Neural progenitor cell (in vitro differentiated cells): Measurements from ENCODE around the gene TMEM134. TPM values are rescaled to one million over a fixed set of nuclear protein-coding genes. Genes with fewer than 3 reads are reported as not detected.

Experiments used
- DNase-seq: peaks from one replicate; pipeline ENCODE4 v3.0.0-alpha.2; 2016; ENCODE audit warnings: low spot score
- H2AFZ ChIP-seq: fragments of 200-600 bp; sonication (generic); replicated peaks from 2 replicates; pipeline ENCODE4 v1.6.1; 2016; ENCODE audit warnings: antibody characterized with exemption
- H3F3A ChIP-seq: fragments of 200-600 bp; sonication (generic); 2 replicates; pipeline ENCODE4 v1.6.1; 2016; ENCODE audit warnings: antibody characterized with exemption, low read depth
- H3K27ac ChIP-seq: fragments of 200-600 bp; sonication (generic); 2 replicates; pipeline ENCODE4 v1.5.1; 2016; ENCODE audit warnings: mild to moderate bottlenecking
- H3K27me3 ChIP-seq: fragments of 200-600 bp; sonication (generic); 2 replicates; pipeline ENCODE4 v1.6.1; 2016; ENCODE audit warnings: mild to moderate bottlenecking, moderate library complexity
- H3K36me3 ChIP-seq: fragments of 200-600 bp; sonication (generic); 2 replicates; pipeline ENCODE4 v1.5.1; 2016
- H3K4me1 ChIP-seq: fragments of 200-600 bp; sonication (generic); 2 replicates; pipeline ENCODE4 v1.6.1; 2016; ENCODE audit warnings: mixed run types
- H3K4me2 ChIP-seq: fragments of 200-600 bp; sonication (generic); 2 replicates; pipeline ENCODE4 v1.6.1; 2016
- H3K4me3 ChIP-seq: fragments of 200-600 bp; sonication (generic); 2 replicates; pipeline ENCODE4 v1.5.1; 2016
- H3K79me2 ChIP-seq: fragments of 200-600 bp; sonication (generic); 2 replicates; pipeline ENCODE4 v1.6.1; 2016; ENCODE audit warnings: low read depth
- H3K9ac ChIP-seq: fragments of 200-600 bp; sonication (generic); 2 replicates; pipeline ENCODE4 v1.6.1; 2016
- H3K9me3 ChIP-seq: fragments of 200-600 bp; sonication (generic); 2 replicates; pipeline ENCODE4 v1.5.1; 2016; ENCODE audit warnings: low read depth
- H4K20me1 ChIP-seq: fragments of 200-600 bp; sonication (generic); 2 replicates; pipeline ENCODE4 v1.6.1; 2016; ENCODE audit warnings: low read depth
- H3K27ac Mint-ChIP-seq: 3 replicates; pipeline ENCODE4 v1.8.0; 2021; ENCODE audit warnings: mixed read lengths
- H3K27me3 Mint-ChIP-seq: 2 replicates; pipeline ENCODE4 v1.8.0; 2022; ENCODE audit warnings: low read depth, mild to moderate bottlenecking, inconsistent platforms, moderate library complexity, mixed read lengths; ENCODE audit not compliant: insufficient read depth
- H3K36me3 Mint-ChIP-seq: 3 replicates; pipeline ENCODE4 v1.8.0; 2021; ENCODE audit warnings: mixed read lengths
- H3K4me1 Mint-ChIP-seq: 3 replicates; pipeline ENCODE4 v1.8.0; 2021; ENCODE audit warnings: mixed read lengths
- H3K4me3 Mint-ChIP-seq: 3 replicates; pipeline ENCODE4 v1.8.0; 2021; ENCODE audit warnings: mild to moderate bottlenecking, moderate library complexity, mixed read lengths
- H3K9me3 Mint-ChIP-seq: 3 replicates; pipeline ENCODE4 v1.8.0; 2020; ENCODE audit warnings: mixed read lengths
- EZH2 ChIP-seq: fragments of 200-600 bp; sonication (generic); IDR thresholded peaks from 2 replicates; pipeline ENCODE4 v1.6.1; 2017; ENCODE audit warnings: antibody characterized with exemption, mild to moderate bottlenecking, moderate library complexity
- EZH2phosphoT487 ChIP-seq: fragments of 200-600 bp; sonication (generic); IDR thresholded peaks from 2 replicates; pipeline ENCODE4 v1.6.1; 2017; ENCODE audit warnings: antibody characterized with exemption
- total RNA-seq: library from RNA; depleted of rRNA; stranded (reverse); fragments of >200 nt; gene quantifications from 2 replicates; pipeline ENCODE4 v1.2.3, GENCODE V29; 2015; ENCODE audit warnings: low replicate concordance
- TF ChIP-seq, protein P1 (sequence below): fragments of 200-600 bp; sonication (generic); IDR thresholded peaks from 2 replicates; pipeline ENCODE4 v1.5.1; 2017; ENCODE audit warnings: antibody characterized with exemption, mild to moderate bottlenecking

TMEM134 gene
- total RNA-seq, 1 donor from 2014 or later: 68.1 TPM

DNA sequence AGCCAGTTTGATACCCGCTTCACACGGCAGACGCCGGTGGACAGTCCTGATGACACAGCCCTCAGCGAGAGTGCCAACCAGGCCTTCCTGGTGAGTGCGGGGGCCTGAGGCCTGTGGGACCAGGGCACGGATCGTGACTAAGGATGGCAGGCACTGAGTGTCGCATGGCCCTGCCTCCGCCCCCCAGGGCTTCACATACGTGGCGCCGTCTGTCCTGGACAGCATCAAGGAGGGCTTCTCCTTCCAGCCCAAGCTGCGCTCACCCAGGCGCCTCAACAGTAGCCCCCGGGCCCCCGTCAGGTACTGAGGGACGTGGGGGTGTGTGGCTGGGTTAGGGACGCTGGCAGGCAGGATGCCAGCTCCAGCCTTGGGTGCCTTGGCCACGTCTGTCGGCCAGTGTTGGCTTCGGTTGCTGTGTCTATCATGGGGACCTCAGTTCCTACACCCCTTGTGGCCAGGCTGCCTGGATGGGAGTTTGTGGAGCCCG, 34.6 kb downstream of the TMEM134 start:
- TF ChIP-seq EZH2 (no peak), EZH2phosphoT487 (no peak)
- TF ChIP-seq, protein P1, sequence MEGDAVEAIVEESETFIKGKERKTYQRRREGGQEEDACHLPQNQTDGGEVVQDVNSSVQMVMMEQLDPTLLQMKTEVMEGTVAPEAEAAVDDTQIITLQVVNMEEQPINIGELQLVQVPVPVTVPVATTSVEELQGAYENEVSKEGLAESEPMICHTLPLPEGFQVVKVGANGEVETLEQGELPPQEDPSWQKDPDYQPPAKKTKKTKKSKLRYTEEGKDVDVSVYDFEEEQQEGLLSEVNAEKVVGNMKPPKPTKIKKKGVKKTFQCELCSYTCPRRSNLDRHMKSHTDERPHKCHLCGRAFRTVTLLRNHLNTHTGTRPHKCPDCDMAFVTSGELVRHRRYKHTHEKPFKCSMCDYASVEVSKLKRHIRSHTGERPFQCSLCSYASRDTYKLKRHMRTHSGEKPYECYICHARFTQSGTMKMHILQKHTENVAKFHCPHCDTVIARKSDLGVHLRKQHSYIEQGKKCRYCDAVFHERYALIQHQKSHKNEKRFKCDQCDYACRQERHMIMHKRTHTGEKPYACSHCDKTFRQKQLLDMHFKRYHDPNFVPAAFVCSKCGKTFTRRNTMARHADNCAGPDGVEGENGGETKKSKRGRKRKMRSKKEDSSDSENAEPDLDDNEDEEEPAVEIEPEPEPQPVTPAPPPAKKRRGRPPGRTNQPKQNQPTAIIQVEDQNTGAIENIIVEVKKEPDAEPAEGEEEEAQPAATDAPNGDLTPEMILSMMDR: no peak
- no peaks in the 10 kb centered on the region for H3K36me3 ChIP-seq

DNA sequence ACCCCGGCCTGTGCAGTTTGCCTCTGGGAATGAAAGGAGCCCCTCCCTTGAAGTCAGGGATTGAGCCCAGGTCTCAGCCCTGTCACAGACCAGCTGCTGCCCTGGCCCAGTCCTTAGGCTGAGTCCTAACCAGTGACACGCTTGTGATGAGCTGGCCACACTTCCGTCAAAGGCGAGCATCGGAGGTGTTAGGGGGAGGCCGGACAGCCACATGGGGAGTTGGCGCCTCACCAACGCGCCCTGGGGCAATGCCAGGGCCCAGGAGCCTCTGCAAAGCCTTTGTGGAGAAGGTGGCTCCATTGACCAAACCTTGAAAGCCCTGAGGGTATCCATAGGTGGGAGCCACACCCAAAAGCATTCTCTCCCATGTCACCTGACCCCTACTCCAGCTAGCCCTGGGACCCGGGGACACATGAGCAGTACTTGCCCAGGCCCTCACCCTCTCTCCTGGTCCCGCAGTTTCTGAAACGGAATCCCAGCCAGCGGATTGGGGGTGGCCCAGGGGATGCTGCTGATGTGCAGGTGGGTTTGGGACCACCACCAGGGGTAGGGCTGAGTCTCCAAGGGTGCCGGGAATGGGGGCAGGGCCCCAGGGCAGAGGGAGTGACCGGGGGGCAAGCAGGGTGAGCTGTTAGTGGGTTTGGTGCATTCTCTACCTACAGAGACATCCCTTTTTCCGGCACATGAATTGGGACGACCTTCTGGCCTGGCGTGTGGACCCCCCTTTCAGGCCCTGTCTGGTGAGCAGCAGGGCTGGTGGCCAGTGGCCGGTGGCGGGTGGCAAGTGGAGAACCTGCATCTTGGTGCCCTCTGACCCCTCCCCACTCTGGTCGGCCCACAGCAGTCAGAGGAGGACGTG, 35.3 kb downstream of the TMEM134 start:
- Mint-ChIP-seq H3K9me3 (no peaks in the 10 kb centered on the region), H3K4me1 (peaks cover 7% of the 10 kb centered on the region), H3K36me3 (peaks cover 12% of the 10 kb centered on the region), H3K4me3 (no peak overlapping the region), H3K27ac (no peak overlapping the region), H3K27me3 (peaks cover 2% of the 10 kb centered on the region)
- H3K27me3 ChIP-seq: no peaks in the 10 kb centered on the region
- H3K4me1 ChIP-seq: peaks cover 4% of the 10 kb centered on the region
- TF ChIP-seq EZH2: no peak
- no peak for TF ChIP-seq EZH2phosphoT487
- TF ChIP-seq, protein P1: no peak
- no peak overlapping the region for H3K27ac ChIP-seq
- DNase-seq: no peak
- H3K4me2 ChIP-seq: no peak overlapping the region
- no peaks in the 10 kb centered on the region for H3K36me3 ChIP-seq
- no peaks in the 10 kb centered on the region for H3K9me3 ChIP-seq
- H3K4me3 ChIP-seq: no peak overlapping the region
- no peaks in the 10 kb centered on the region for H4K20me1 ChIP-seq
- H3K79me2 ChIP-seq: peaks cover 8% of the 10 kb centered on the region
- no peaks in the 10 kb centered on the region for H3F3A ChIP-seq
- H2AFZ ChIP-seq: no peak overlapping the region
- no peak overlapping the region for H3K9ac ChIP-seq

More for the DNA sequence above, 34.6 kb downstream of the TMEM134 start:
- Histone ChIP-seq H3K27me3 (no peaks in the 10 kb centered on the region), H3K79me2 (peaks cover 1% of the 10 kb centered on the region), H3K9ac (no peak overlapping the region), H3K9me3 (no peaks in the 10 kb centered on the region), H4K20me1 (no peaks in the 10 kb centered on the region), H3K4me1 (no peaks in the 10 kb centered on the region), H3K4me3 (no peak overlapping the region), H3K4me2 (no peak overlapping the region), H2AFZ (no peak overlapping the region), H3F3A (no peaks in the 10 kb centered on the region), H3K27ac (no peak overlapping the region)
- DNase-seq: no peak
- Mint-ChIP-seq H3K27me3 (peaks cover 2% of the 10 kb centered on the region), H3K4me1 (peaks cover 7% of the 10 kb centered on the region), H3K9me3 (no peaks in the 10 kb centered on the region), H3K27ac (no peak overlapping the region), H3K4me3 (no peak overlapping the region), H3K36me3 (peaks cover 16% of the 10 kb centered on the region)

DNA sequence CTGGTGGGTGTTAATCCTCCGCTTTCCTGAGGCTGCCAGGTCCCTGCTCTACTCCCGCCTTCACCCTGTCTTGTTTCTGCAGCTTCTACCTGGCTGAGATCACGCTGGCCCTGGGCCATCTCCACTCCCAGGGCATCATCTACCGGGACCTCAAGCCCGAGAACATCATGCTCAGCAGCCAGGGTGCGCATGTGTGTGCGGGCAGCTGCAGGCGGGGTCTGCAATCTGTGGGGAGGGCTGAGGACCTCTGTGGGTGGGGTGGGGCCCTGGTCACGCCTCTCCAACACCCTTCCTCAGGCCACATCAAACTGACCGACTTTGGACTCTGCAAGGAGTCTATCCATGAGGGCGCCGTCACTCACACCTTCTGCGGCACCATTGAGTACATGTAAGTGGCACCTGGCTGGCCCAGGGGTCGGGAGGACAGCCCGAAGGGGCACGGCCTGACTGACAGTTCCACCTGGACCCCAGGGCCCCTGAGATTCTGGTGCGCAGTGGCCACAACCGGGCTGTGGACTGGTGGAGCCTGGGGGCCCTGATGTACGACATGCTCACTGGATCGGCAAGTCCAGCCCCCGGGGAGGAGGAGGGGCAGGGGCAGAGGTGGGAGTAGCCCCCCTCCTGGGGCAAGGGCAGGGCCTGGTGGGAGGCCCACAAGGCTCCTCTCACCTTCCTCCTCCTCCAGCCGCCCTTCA, 36.2 kb downstream of the TMEM134 start:
- no peaks in the 10 kb centered on the region for H3K9me3 ChIP-seq
- H3K4me3 Mint-ChIP-seq: no peak overlapping the region
- no peaks in the 10 kb centered on the region for H3K27me3 ChIP-seq
- H3K4me2 ChIP-seq: no peak overlapping the region
- DNase-seq: no peak
- H4K20me1 ChIP-seq: no peaks in the 10 kb centered on the region
- H3K27me3 Mint-ChIP-seq: peaks cover 2% of the 10 kb centered on the region
- peaks cover 12% of the 10 kb centered on the region for H3K36me3 Mint-ChIP-seq
- peaks cover 3% of the 10 kb centered on the region for H3F3A ChIP-seq
- no peaks in the 10 kb centered on the region for H3K9me3 Mint-ChIP-seq
- H3K27ac ChIP-seq: no peak overlapping the region
- H3K4me1 ChIP-seq: peaks cover 5% of the 10 kb centered on the region
- peaks cover 11% of the 10 kb centered on the region for H3K4me1 Mint-ChIP-seq
- H3K36me3 ChIP-seq: no peaks in the 10 kb centered on the region
- TF ChIP-seq, protein P1: no peak
- TF ChIP-seq EZH2phosphoT487 (no peak), EZH2 (no peak)
- H3K27ac Mint-ChIP-seq: no peak overlapping the region
- H3K79me2 ChIP-seq: peaks cover 12% of the 10 kb centered on the region
- no peak overlapping the region for H3K4me3 ChIP-seq
- no peak overlapping the region for H2AFZ ChIP-seq
- no peak overlapping the region for H3K9ac ChIP-seq
